ENCODE results near the gene RAN.
A peak's percentile ranks its signal among the peaks of the same experiment; 100 is the strongest.
"Not testable (repeated sequence)": the region's sequence is repeated elsewhere in the genome, so short reads cannot be mapped to it uniquely, and the experiment has no call there.

The RAN gene

GRCh38 chr12:130871286-130872178 is at the start of gene RAN:
RAN (plus strand) TSS chr12:130872066; CDS start chr12:130872594, 528 bp downstream.
- DNase-seq = peak; percentile 98

- no peak for DNase-seq
Observed at GRCh38 chr12:130825771-130826150, 46.1 kb upstream of the RAN start.

- peak; percentile 61 for DNase-seq
Observed at GRCh38 chr12:130826151-130826801, 45.6 kb upstream of the RAN start.

GRCh38 chr12:130827432-130827831 is 44.4 kb upstream of the RAN start:
- DNase-seq = no peak

- no peak for DNase-seq
Observed at GRCh38 chr12:130828895-130829294, 43.0 kb upstream of the RAN start.

- no peak for DNase-seq
Observed at GRCh38 chr12:130829391-130830245, 42.2 kb upstream of the RAN start.

GRCh38 chr12:130830246-130830551 is 41.7 kb upstream of the RAN start:
- DNase-seq = no peak

GRCh38 chr12:130831246-130831645 is 40.6 kb upstream of the RAN start:
- no peak for DNase-seq

- DNase-seq = no peak
Observed at GRCh38 chr12:130831876-130832405, 39.9 kb upstream of the RAN start.

- DNase-seq = no peak
Observed at GRCh38 chr12:130832561-130833209, 39.2 kb upstream of the RAN start.

GRCh38 chr12:130835011-130835410 is 36.9 kb upstream of the RAN start:
- no peak for DNase-seq

- DNase-seq = no peak
Observed at GRCh38 chr12:130835436-130835835, 36.4 kb upstream of the RAN start.

GRCh38 chr12:130838284-130838950 is 33.4 kb upstream of the RAN start:
- DNase-seq = no peak

GRCh38 chr12:130838951-130839769 is 32.7 kb upstream of the RAN start, which contains the start of gene STX2:
STX2 (minus strand) TSS chr12:130839250; CDS start chr12:130839099, 151 bp downstream.
- peak; percentile 86 for DNase-seq

GRCh38 chr12:130839770-130840404 is 32.0 kb upstream of the RAN start:
- DNase-seq = no peak

- DNase-seq = no peak
Observed at GRCh38 chr12:130846369-130846768, 25.5 kb upstream of the RAN start.

- DNase-seq = no peak
Observed at GRCh38 chr12:130847112-130847511, 24.8 kb upstream of the RAN start.

GRCh38 chr12:130848105-130848504 is 23.8 kb upstream of the RAN start:
- not testable (repeated sequence) for DNase-seq

- not testable (repeated sequence) for DNase-seq
Observed at GRCh38 chr12:130848785-130849305, 23.0 kb upstream of the RAN start.

All from 8988T (cell line).